Neural progenitor cell (in vitro differentiated cells): ENCODE data around the gene GMDS. TPM values are rescaled to one million over a fixed set of nuclear protein-coding genes. Genes with fewer than 3 reads are reported as not detected.

ENCODE experiments used
- DNase-seq: peaks from one replicate; pipeline ENCODE4 v3.0.0-alpha.2; 2016; ENCODE audit warnings: low spot score
- H2AFZ ChIP-seq: fragments of 200-600 bp; sonication (generic); replicated peaks from 2 replicates; pipeline ENCODE4 v1.6.1; 2016; ENCODE audit warnings: antibody characterized with exemption
- H3F3A ChIP-seq: fragments of 200-600 bp; sonication (generic); 2 replicates; pipeline ENCODE4 v1.6.1; 2016; ENCODE audit warnings: antibody characterized with exemption, low read depth
- H3K27ac ChIP-seq: fragments of 200-600 bp; sonication (generic); 2 replicates; pipeline ENCODE4 v1.5.1; 2016; ENCODE audit warnings: mild to moderate bottlenecking
- H3K27me3 ChIP-seq: fragments of 200-600 bp; sonication (generic); 2 replicates; pipeline ENCODE4 v1.6.1; 2016; ENCODE audit warnings: mild to moderate bottlenecking, moderate library complexity
- H3K36me3 ChIP-seq: fragments of 200-600 bp; sonication (generic); 2 replicates; pipeline ENCODE4 v1.5.1; 2016
- H3K4me1 ChIP-seq: fragments of 200-600 bp; sonication (generic); 2 replicates; pipeline ENCODE4 v1.6.1; 2016; ENCODE audit warnings: mixed run types
- H3K4me2 ChIP-seq: fragments of 200-600 bp; sonication (generic); 2 replicates; pipeline ENCODE4 v1.6.1; 2016
- H3K4me3 ChIP-seq: fragments of 200-600 bp; sonication (generic); 2 replicates; pipeline ENCODE4 v1.5.1; 2016
- H3K79me2 ChIP-seq: fragments of 200-600 bp; sonication (generic); 2 replicates; pipeline ENCODE4 v1.6.1; 2016; ENCODE audit warnings: low read depth
- H3K9ac ChIP-seq: fragments of 200-600 bp; sonication (generic); 2 replicates; pipeline ENCODE4 v1.6.1; 2016
- H3K9me3 ChIP-seq: fragments of 200-600 bp; sonication (generic); 2 replicates; pipeline ENCODE4 v1.5.1; 2016; ENCODE audit warnings: low read depth
- H4K20me1 ChIP-seq: fragments of 200-600 bp; sonication (generic); 2 replicates; pipeline ENCODE4 v1.6.1; 2016; ENCODE audit warnings: low read depth
- H3K27ac Mint-ChIP-seq: 3 replicates; pipeline ENCODE4 v1.8.0; 2021; ENCODE audit warnings: mixed read lengths
- H3K27me3 Mint-ChIP-seq: 2 replicates; pipeline ENCODE4 v1.8.0; 2022; ENCODE audit warnings: low read depth, mild to moderate bottlenecking, inconsistent platforms, moderate library complexity, mixed read lengths; ENCODE audit not compliant: insufficient read depth
- H3K36me3 Mint-ChIP-seq: 3 replicates; pipeline ENCODE4 v1.8.0; 2021; ENCODE audit warnings: mixed read lengths
- H3K4me1 Mint-ChIP-seq: 3 replicates; pipeline ENCODE4 v1.8.0; 2021; ENCODE audit warnings: mixed read lengths
- H3K4me3 Mint-ChIP-seq: 3 replicates; pipeline ENCODE4 v1.8.0; 2021; ENCODE audit warnings: mild to moderate bottlenecking, moderate library complexity, mixed read lengths
- H3K9me3 Mint-ChIP-seq: 3 replicates; pipeline ENCODE4 v1.8.0; 2020; ENCODE audit warnings: mixed read lengths
- CTCF ChIP-seq: fragments of 200-600 bp; sonication (generic); IDR thresholded peaks from 2 replicates; pipeline ENCODE4 v1.5.1; 2017; ENCODE audit warnings: antibody characterized with exemption, mild to moderate bottlenecking
- EZH2 ChIP-seq: fragments of 200-600 bp; sonication (generic); IDR thresholded peaks from 2 replicates; pipeline ENCODE4 v1.6.1; 2017; ENCODE audit warnings: antibody characterized with exemption, mild to moderate bottlenecking, moderate library complexity
- EZH2phosphoT487 ChIP-seq: fragments of 200-600 bp; sonication (generic); IDR thresholded peaks from 2 replicates; pipeline ENCODE4 v1.6.1; 2017; ENCODE audit warnings: antibody characterized with exemption
- total RNA-seq: library from RNA; depleted of rRNA; stranded (reverse); fragments of >200 nt; gene quantifications from 2 replicates; pipeline ENCODE4 v1.2.3, GENCODE V29; 2015; ENCODE audit warnings: low replicate concordance

The GMDS gene
- total RNA-seq, 1 donor from 2014 or later = 22.6 TPM

- no peak overlapping the region for H3K9ac ChIP-seq
- no peaks in the 10 kb centered on the region for H3K36me3 ChIP-seq
- no peak overlapping the region for H3K4me3 Mint-ChIP-seq
- H3K79me2 ChIP-seq = no peaks in the 10 kb centered on the region
- H3K27me3 ChIP-seq = no peaks in the 10 kb centered on the region
- no peaks in the 10 kb centered on the region for H3K9me3 ChIP-seq
- H4K20me1 ChIP-seq = no peaks in the 10 kb centered on the region
- TF ChIP-seq EZH2phosphoT487 (no peak), CTCF (no peak), EZH2 (no peak)
- no peaks in the 10 kb centered on the region for H3K4me1 ChIP-seq
- no peaks in the 10 kb centered on the region for H3K9me3 Mint-ChIP-seq
- H2AFZ ChIP-seq = no peak overlapping the region
- H3K36me3 Mint-ChIP-seq = peaks cover 14% of the 10 kb centered on the region
- peaks cover 2% of the 10 kb centered on the region for H3K27me3 Mint-ChIP-seq
- no peak overlapping the region for H3K27ac Mint-ChIP-seq
- no peaks in the 10 kb centered on the region for H3F3A ChIP-seq
- H3K4me2 ChIP-seq = no peak overlapping the region
- H3K4me3 ChIP-seq = no peak overlapping the region
- H3K27ac ChIP-seq = no peak overlapping the region
- H3K4me1 Mint-ChIP-seq = no peaks in the 10 kb centered on the region
- no peak for DNase-seq
Measured at GRCh38 chr6:2257363-2257762, 12.0 kb upstream of the GMDS start.

GRCh38 chr6:2254747-2255146 lies 9.3 kb upstream of the GMDS start:
- no peak for DNase-seq
- Histone ChIP-seq H3K4me3 (no peak overlapping the region), H4K20me1 (no peaks in the 10 kb centered on the region), H2AFZ (no peak overlapping the region), H3K27ac (no peak overlapping the region), H3K4me1 (no peaks in the 10 kb centered on the region), H3K9ac (no peak overlapping the region), H3K27me3 (no peaks in the 10 kb centered on the region), H3K79me2 (no peaks in the 10 kb centered on the region), H3F3A (no peaks in the 10 kb centered on the region), H3K36me3 (no peaks in the 10 kb centered on the region), H3K9me3 (no peaks in the 10 kb centered on the region), H3K4me2 (no peak overlapping the region)
- Mint-ChIP-seq H3K27me3 (peaks cover 2% of the 10 kb centered on the region), H3K36me3 (peaks cover 16% of the 10 kb centered on the region), H3K4me3 (no peak overlapping the region), H3K9me3 (no peaks in the 10 kb centered on the region), H3K4me1 (peaks cover under 1% of the 10 kb centered on the region), H3K27ac (no peak overlapping the region)
- TF ChIP-seq EZH2 = no peak
- no peak for TF ChIP-seq CTCF
- TF ChIP-seq EZH2phosphoT487 = no peak

GRCh38 chr6:2249126-2249525 lies 3.7 kb upstream of the GMDS start:
- Mint-ChIP-seq H3K27me3 (peaks cover 14% of the 10 kb centered on the region), H3K4me3 (no peak overlapping the region), H3K36me3 (peaks cover 8% of the 10 kb centered on the region), H3K9me3 (no peaks in the 10 kb centered on the region), H3K4me1 (peaks cover 27% of the 10 kb centered on the region), H3K27ac (no peak overlapping the region)
- Histone ChIP-seq H3K4me1 (peaks cover 3% of the 10 kb centered on the region), H3K9me3 (no peaks in the 10 kb centered on the region), H3K4me2 (no peak overlapping the region), H3K9ac (no peak overlapping the region), H3K27me3 (peaks cover 13% of the 10 kb centered on the region), H3K79me2 (peaks cover 2% of the 10 kb centered on the region), H2AFZ (no peak overlapping the region), H4K20me1 (no peaks in the 10 kb centered on the region), H3K36me3 (no peaks in the 10 kb centered on the region), H3K4me3 (no peak overlapping the region), H3K27ac (no peak overlapping the region), H3F3A (peaks cover 4% of the 10 kb centered on the region)
- TF ChIP-seq EZH2phosphoT487 (no peak), CTCF (no peak), EZH2 (no peak)
- no peak for DNase-seq
